Vagina (tissue), 2 donors: Measurements from ENCODE around the gene CLDND2. TPM values are rescaled to one million over a fixed set of nuclear protein-coding genes. Genes with fewer than 3 reads are reported as not detected.

Experiments used
- DNase-seq, 2 donors: peaks; one replicate each; pipeline ENCODE4 v3.0.0-alpha.2; 2017; ENCODE audit errors: extremely low spot score in 2 of 2
- H3K27ac ChIP-seq: fragments of 200-600 bp; sonication (generic); one replicate; pipeline ENCODE4 v1.5.1; 2019
- H3K27me3 ChIP-seq: fragments of 200-600 bp; sonication (generic); one replicate; pipeline ENCODE4 v1.5.1; 2019
- H3K36me3 ChIP-seq, 2 donors: fragments of 200-600 bp; sonication (generic); one replicate each; pipeline ENCODE4 v1.5.1; 2017 to 2019
- H3K4me1 ChIP-seq: fragments of 200-600 bp; sonication (generic); one replicate; pipeline ENCODE4 v1.5.1; 2019
- H3K4me3 ChIP-seq, 2 donors: fragments of 200-600 bp; sonication (generic); 1 replicate in 1 of 2; 2 replicates in 1 of 2; pipeline ENCODE4 v1.5.1; 2016 to 2019
- H3K9me3 ChIP-seq: fragments of 200-600 bp; sonication (generic); one replicate; pipeline ENCODE4 v1.5.1; 2019
- CTCF ChIP-seq, 3 experiments: fragments of 450-650 bp in 2 of 3; fragments of 200-600 bp in 1 of 3; sonication (generic) in 1 of 3; IDR thresholded peaks; one replicate each; pipeline ENCODE4 v1.5.1; 2017 to 2019; ENCODE audit warnings: antibody characterized with exemption in 3 of 3, mild to moderate bottlenecking in 2 of 3, moderate library complexity in 2 of 3
- POLR2A ChIP-seq, 2 donors: fragments of 450-650 bp; IDR thresholded peaks; one replicate each; pipeline ENCODE4 v1.6.1; 2017; ENCODE audit warnings: antibody characterized with exemption in 2 of 2, mild to moderate bottlenecking in 2 of 2, moderate library complexity in 2 of 2
- POLR2AphosphoS5 ChIP-seq, 2 donors: sonication (generic); formaldehyde crosslinking; IDR thresholded peaks; one replicate each; pipeline ENCODE4 v1.9.0; 2017; ENCODE audit warnings: antibody characterized with exemption in 2 of 2, mild to moderate bottlenecking in 2 of 2, low read depth in 1 of 2; ENCODE audit not compliant: insufficient read depth in 1 of 2
- intact Hi-C: fragments of 100-400 bp; cut with DNase I; formaldehyde crosslinking; loops from one replicate; pipeline ENCODE4 v1.15.1; 2023
- total RNA-seq: library from RNA; depleted of rRNA; stranded (reverse); fragments of >200 nt; gene quantifications from one replicate; pipeline ENCODE4 v1.2.3, GENCODE V29; 2016

CLDND2 gene
- total RNA-seq, 1 donor from 2014 or later, result not detected

DNA sequence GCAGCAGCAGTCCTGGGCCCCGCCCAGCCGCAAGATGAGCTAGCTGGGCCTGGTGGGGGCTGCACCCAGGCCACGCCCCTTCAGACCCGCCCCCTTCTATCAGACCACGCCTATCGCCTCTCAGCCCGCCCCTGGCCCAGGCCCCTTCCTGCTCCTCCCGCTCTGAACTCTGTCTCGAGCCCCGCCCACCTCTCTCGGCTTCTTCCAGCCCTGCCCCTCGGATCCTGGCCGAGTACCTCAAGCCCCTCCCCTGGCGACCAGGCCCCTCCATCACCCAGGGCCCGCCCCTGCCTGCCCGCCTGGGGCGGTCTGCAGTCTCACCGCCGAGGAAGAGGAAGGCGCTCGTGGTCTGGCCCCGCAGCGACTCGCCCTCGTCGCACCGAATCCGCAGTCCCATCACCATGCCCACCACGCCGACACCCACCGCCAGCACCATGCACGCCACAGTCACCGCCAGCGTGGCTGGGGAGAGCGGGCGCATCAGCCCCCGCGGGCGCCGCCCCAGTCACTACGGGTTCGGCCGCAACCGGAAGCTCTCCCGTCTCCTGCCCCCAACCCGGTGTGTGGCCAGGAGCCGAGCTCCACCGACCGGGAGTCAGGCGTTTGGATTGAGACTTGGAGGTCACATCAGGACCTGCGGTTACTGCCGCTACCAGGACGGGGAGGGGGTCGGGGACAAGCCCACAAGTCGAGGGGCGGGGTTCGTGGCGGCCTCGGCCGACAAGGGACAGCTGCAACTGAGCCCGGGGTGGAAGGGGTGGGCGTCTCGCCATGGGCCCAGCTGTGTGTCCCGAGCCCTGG lies 1.0 kb downstream of the CLDND2 start:
- H3K36me3 ChIP-seq, result no peaks in the 10 kb centered on the region
- TF ChIP-seq CTCF (IDR thresholded peaks at IDR 0.05) (no peak), POLR2A (IDR thresholded peaks at IDR 0.05) (peak; percentile 5 to 42), POLR2AphosphoS5 (IDR thresholded peaks at IDR 0.05; ENCODE audit: insufficient read depth in 1 of 2, low read depth in 1 of 2) (peak; percentile 92 to 97)
- intact Hi-C loops, result loop anchor here (10.0 kb wide), 1 partner anchor 327 kb away; the partner anchor contains the start of gene SPACA6
- H3K27ac ChIP-seq, result peak overlapping the region; percentile 93
- no peaks in the 10 kb centered on the region for H3K9me3 ChIP-seq
- H3K4me3 ChIP-seq, result peak overlapping the region; percentile 79 to 81
- peak; percentile 99 to 100 for DNase-seq
- H3K27me3 ChIP-seq, result no peaks in the 10 kb centered on the region
- H3K4me1 ChIP-seq, result peaks cover 36% of the 10 kb centered on the region

GRCh38 chr19:51367255-51367564 lies 1.6 kb downstream of the CLDND2 start:
- intact Hi-C loops, result loop anchor here (10.0 kb wide), 1 partner anchor 328 kb away; the partner anchor contains the start of gene SPACA6
- Histone ChIP-seq H3K36me3 (no peaks in the 10 kb centered on the region), H3K4me1 (peaks cover 41% of the 10 kb centered on the region), H3K27me3 (no peaks in the 10 kb centered on the region), H3K9me3 (no peaks in the 10 kb centered on the region), H3K4me3 (peak overlapping the region; percentile 79 to 81), H3K27ac (peak overlapping the region; percentile 93)
- no peak for TF ChIP-seq CTCF (IDR thresholded peaks at IDR 0.05)
- TF ChIP-seq POLR2A (IDR thresholded peaks at IDR 0.05), result peak; percentile 12 to 98
- no peak for DNase-seq

DNA sequence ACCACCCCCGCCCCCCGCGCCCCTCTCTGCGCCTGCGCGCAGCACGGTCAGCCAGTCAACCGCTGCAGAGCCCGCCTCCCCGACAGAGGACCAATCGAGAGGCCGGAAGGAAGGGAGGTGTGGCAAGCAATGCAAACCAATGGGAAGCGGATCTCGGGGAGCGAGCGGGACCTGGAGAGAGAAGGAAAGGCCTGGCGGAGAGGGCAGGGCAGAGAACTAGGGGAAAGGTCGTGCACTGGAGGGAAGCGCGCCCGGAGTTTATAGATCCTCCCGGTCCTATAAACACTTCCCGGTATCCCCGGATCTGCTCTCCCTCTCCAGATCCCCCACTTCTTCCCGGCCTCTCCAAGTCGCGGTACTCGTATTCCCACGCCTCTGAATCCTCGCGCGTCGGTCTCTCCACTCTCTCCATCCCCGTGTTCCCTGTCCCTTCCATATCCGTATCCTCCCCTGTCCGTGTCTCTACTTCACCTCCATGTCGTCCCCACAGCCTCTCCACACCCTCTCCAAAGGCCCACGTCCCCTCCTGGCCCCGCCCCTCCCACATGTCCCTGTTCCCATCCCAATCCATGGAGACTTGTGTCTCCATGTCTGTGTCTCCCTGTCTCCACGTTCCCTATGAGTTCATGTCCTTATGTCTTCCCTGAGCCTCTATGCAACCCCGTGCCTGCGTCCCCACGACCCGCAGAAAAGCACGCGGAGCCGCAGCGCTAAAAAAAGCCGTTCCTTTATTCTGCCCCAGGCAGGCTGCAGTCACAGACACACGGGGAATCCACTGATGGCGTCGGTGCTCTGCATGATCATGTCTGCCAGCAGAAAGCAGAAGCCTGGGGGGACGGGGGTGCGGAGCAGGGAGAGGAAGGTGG lies 2.2 kb downstream of the CLDND2 start:
- Histone ChIP-seq H3K4me3 (peak overlapping the region; percentile 79 to 81), H3K4me1 (peaks cover 42% of the 10 kb centered on the region), H3K9me3 (no peaks in the 10 kb centered on the region), H3K27me3 (no peaks in the 10 kb centered on the region), H3K36me3 (no peaks in the 10 kb centered on the region), H3K27ac (peak overlapping the region; percentile 93)
- no peak for TF ChIP-seq CTCF (IDR thresholded peaks at IDR 0.05)
- peak; percentile 44 to 94 for TF ChIP-seq POLR2A (IDR thresholded peaks at IDR 0.05)
- TF ChIP-seq POLR2AphosphoS5 (IDR thresholded peaks at IDR 0.05; ENCODE audit: insufficient read depth in 1 of 2, low read depth in 1 of 2), result peak; percentile 90 to 96
- DNase-seq, result peak in 1 of 2 donors; percentile 99
- intact Hi-C loops, result loop anchor here (10.0 kb wide), 1 partner anchor 328 kb away; the partner anchor contains the start of gene SPACA6

DNA sequence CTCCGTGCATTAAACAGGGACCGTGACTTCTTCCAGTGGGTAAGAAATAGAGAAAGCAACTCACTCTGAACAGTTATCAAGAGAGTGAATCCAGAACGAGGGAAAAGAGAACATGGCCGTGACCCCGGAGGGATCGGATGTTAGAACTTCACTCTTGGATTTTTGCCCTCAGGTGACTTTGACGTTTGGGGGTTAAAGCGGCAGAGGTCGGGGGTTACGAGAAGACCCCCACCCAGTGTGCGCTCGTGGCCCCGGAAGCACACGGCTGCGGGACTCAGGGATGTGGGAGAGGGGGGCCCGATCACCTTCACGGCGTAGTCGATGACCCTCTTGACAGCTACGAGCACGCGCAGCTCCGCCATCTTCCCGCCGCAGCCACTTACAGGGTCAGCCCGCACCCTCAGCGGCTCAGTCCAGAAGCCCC lies 2.8 kb downstream of the CLDND2 start, which contains the start of gene ETFB:
TSS of gene ETFB (minus strand) at position 424 of the 424 bp plus-strand sequence. CDS start at position 362, 62 bp downstream.
- Histone ChIP-seq H3K27me3 (no peaks in the 10 kb centered on the region), H3K4me3 (peak within 1 kb of the TSS; percentile 79 to 81), H3K36me3 (no peaks in the 10 kb centered on the region), H3K4me1 (peaks cover 42% of the 10 kb centered on the region), H3K27ac (peak within 1 kb of the TSS; percentile 93), H3K9me3 (no peaks in the 10 kb centered on the region)
- intact Hi-C loops, result loop anchor here (10.0 kb wide), 1 partner anchor 329 kb away; the partner anchor contains the start of gene SPACA6
- no peak for DNase-seq
- TF ChIP-seq POLR2A (IDR thresholded peaks at IDR 0.05) (peak in 1 of 2 donors; percentile 1), CTCF (IDR thresholded peaks at IDR 0.05) (no peak), POLR2AphosphoS5 (IDR thresholded peaks at IDR 0.05; ENCODE audit: insufficient read depth in 1 of 2, low read depth in 1 of 2) (no peak)
